ENCODE measurements around the gene TAF1B. TPM values are rescaled to one million over a fixed set of nuclear protein-coding genes. Genes with fewer than 3 reads are reported as not detected.

The TAF1B gene
- total RNA-seq, 1 experiment from 2014 or later, result 29.9 TPM

DNA sequence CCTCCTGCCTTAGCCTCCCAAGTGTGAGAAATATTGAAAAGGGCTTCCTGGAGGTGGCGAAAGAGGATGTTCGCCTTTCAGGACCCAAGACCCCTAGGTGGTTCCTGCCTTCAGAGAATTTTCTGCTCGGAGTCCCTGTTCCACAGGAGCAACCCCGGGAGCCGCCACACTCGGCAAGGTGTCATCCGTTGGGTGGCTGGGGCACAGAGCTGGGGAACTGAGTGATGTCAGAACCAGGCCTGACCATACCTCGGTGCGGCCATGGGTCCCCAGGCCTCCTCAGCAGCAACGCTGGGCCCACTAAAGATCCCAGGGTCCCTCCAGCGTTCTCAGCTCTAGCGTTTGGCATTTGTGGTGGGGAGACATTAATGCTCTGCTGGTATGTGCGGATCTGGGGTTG, 23.7 kb upstream of the TAF1B start:
- Histone ChIP-seq H3K23me2 (ENCODE audit: insufficient read length, low read depth, low read length, poor library complexity, severe bottlenecking) (no peaks in the 10 kb centered on the region), H2BK20ac (ENCODE audit: low read depth, low read length, poor library complexity, severe bottlenecking) (no peak overlapping the region), H3K79me1 (ENCODE audit: insufficient read depth, low read depth, low read length, poor library complexity, severe bottlenecking) (no peaks in the 10 kb centered on the region), H3K4me2 (ENCODE audit: insufficient read depth, insufficient read length, low read length) (no peak overlapping the region), H3K27ac (ENCODE audit: insufficient read length, low read depth, low read length) (no peak overlapping the region), H3K27me3 (ENCODE audit: insufficient read depth, low read length) (0 out of 2 replicates have a peak, but pooled peaks cover 2% of the 10 kb centered on the region), H3K23ac (ENCODE audit: insufficient read length, low read depth, low read length) (no peak overlapping the region), H3K9ac (ENCODE audit: extremely low read depth, insufficient read length, low read length) (no peak overlapping the region), H3K9me3 (ENCODE audit: control insufficient read depth, low read depth, low read length) (no peaks in the 10 kb centered on the region), H3K4me1 (ENCODE audit: insufficient read depth, low read length) (no peaks in the 10 kb centered on the region), H4K91ac (ENCODE audit: insufficient read length, low read depth, low read length) (no peak overlapping the region), H3K56ac (ENCODE audit: insufficient read length, low read depth, low read length) (no peak overlapping the region), H2BK5ac (ENCODE audit: insufficient read length, low read length) (no peak overlapping the region), H4K5ac (ENCODE audit: insufficient read length, low read depth, low read length) (no peak overlapping the region), H2AK5ac (ENCODE audit: insufficient read length, low read length) (no peak overlapping the region), H3K14ac (ENCODE audit: insufficient read depth, low read length) (no peak overlapping the region), H3K79me2 (ENCODE audit: insufficient read depth, low read length) (no peaks in the 10 kb centered on the region), H2AFZ (ENCODE audit: low read length) (no peak overlapping the region), H2BK15ac (ENCODE audit: low read depth, low read length) (no peak overlapping the region), H3T11ph (ENCODE audit: low read length) (no peak overlapping the region), H2BK12ac (ENCODE audit: insufficient read length, low read depth, low read length) (no peak overlapping the region), H4K20me1 (ENCODE audit: control insufficient read depth, insufficient read depth, insufficient read length) (no peaks in the 10 kb centered on the region), H3K4ac (ENCODE audit: low read depth, low read length) (no peak overlapping the region), H4K8ac (replicated peaks; ENCODE audit: insufficient read length, low read depth, low read length) (no peak overlapping the region), H2BK120ac (ENCODE audit: low read depth, low read length, poor library complexity, severe bottlenecking) (no peak overlapping the region), H3K18ac (ENCODE audit: insufficient read length, low read depth, low read length) (no peak overlapping the region)
- Mint-ChIP-seq H3K4me1 (peaks cover 18 to 25% of the 10 kb centered on the region in 2 experiments), H3K4me3 (no peak overlapping the region), H3K27me3 (ENCODE audit: low read depth) (no peaks in the 10 kb centered on the region; the same call in 1 of the 2 replicates), H3K27ac (no peak overlapping the region; a peak in 2 of 7 replicates), H3K9me3 (no peaks in the 10 kb centered on the region), H3K36me3 (ENCODE audit: insufficient read depth in 1 of 3, low read depth in 3 of 3) (no peaks in the 10 kb centered on the region)
- TF ChIP-seq, protein P1, sequence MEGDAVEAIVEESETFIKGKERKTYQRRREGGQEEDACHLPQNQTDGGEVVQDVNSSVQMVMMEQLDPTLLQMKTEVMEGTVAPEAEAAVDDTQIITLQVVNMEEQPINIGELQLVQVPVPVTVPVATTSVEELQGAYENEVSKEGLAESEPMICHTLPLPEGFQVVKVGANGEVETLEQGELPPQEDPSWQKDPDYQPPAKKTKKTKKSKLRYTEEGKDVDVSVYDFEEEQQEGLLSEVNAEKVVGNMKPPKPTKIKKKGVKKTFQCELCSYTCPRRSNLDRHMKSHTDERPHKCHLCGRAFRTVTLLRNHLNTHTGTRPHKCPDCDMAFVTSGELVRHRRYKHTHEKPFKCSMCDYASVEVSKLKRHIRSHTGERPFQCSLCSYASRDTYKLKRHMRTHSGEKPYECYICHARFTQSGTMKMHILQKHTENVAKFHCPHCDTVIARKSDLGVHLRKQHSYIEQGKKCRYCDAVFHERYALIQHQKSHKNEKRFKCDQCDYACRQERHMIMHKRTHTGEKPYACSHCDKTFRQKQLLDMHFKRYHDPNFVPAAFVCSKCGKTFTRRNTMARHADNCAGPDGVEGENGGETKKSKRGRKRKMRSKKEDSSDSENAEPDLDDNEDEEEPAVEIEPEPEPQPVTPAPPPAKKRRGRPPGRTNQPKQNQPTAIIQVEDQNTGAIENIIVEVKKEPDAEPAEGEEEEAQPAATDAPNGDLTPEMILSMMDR (conservative IDR thresholded peaks at IDR 0.05), result no peak
- DNase-seq, result no peak
- WGBS (ENCODE audit: extremely low coverage, insufficient read length, low lambda C conversion rate), result no CpG with 5 or more reads among the region's 13 CpGs
